ENCODE data around the gene TNFRSF1A. TPM values are rescaled to one million over a fixed set of nuclear protein-coding genes. Genes with fewer than 3 reads are reported as not detected.

TNFRSF1A gene
- total RNA-seq, 1 donor from 2014 or later: 14.8 TPM

GRCh38 chr12:6336889-6337853 is 4.7 kb downstream of the TNFRSF1A start:
- DNase-seq: no peak

GRCh38 chr12:6336079-6336888 is 5.6 kb downstream of the TNFRSF1A start:
- DNase-seq: peak; percentile 72

GRCh38 chr12:6335451-6336078 is 6.3 kb downstream of the TNFRSF1A start:
- DNase-seq: no peak

- no peak for DNase-seq
Observed at GRCh38 chr12:6334940-6335450, 6.9 kb downstream of the TNFRSF1A start.

GRCh38 chr12:6334359-6334758 is 7.5 kb downstream of the TNFRSF1A start:
- DNase-seq: no peak

GRCh38 chr12:6333566-6333965 is 8.3 kb downstream of the TNFRSF1A start:
- no peak for DNase-seq

GRCh38 chr12:6333029-6333428 is 8.8 kb downstream of the TNFRSF1A start:
- DNase-seq: no peak

GRCh38 chr12:6332459-6332858 is 9.4 kb downstream of the TNFRSF1A start:
- no peak for DNase-seq

- DNase-seq: no peak
Observed at GRCh38 chr12:6330999-6331714, 10.7 kb downstream of the TNFRSF1A start.

- DNase-seq: no peak
Observed at GRCh38 chr12:6330192-6330591, 11.7 kb downstream of the TNFRSF1A start.

GRCh38 chr12:6329703-6330064 is 12.2 kb downstream of the TNFRSF1A start:
- DNase-seq: no peak

- no peak for DNase-seq
Observed at GRCh38 chr12:6328945-6329702, 12.8 kb downstream of the TNFRSF1A start.

- DNase-seq: no peak
Observed at GRCh38 chr12:6328045-6328779, 13.7 kb downstream of the TNFRSF1A start.

- no peak for DNase-seq
Observed at GRCh38 chr12:6327229-6328041, 14.4 kb downstream of the TNFRSF1A start.

- no peak for DNase-seq
Observed at GRCh38 chr12:6326316-6327228, 15.3 kb downstream of the TNFRSF1A start.

- no peak for DNase-seq
Observed at GRCh38 chr12:6324936-6325750, 16.7 kb downstream of the TNFRSF1A start.

- no peak for DNase-seq
Observed at GRCh38 chr12:6323995-6324711, 17.7 kb downstream of the TNFRSF1A start.

All from occipital lobe (tissue), 2 donors.